H9 (cell line): Measurements from ENCODE around the gene TTYH2. TPM values are rescaled to one million over a fixed set of nuclear protein-coding genes. Genes with fewer than 3 reads are reported as not detected.
A peak's percentile ranks its signal among the peaks of the same experiment; 100 is the strongest.

Experiments
- DNase-seq: peaks from one replicate; pipeline ENCODE4 v3.0.0-alpha.2; 2017
- H2AFZ ChIP-seq: one replicate; pipeline ENCODE4 v1.6.1; 2013; ENCODE audit warnings: mild to moderate bottlenecking, low read length, control low read depth, moderate library complexity
- H2AK5ac ChIP-seq: 2 replicates; pipeline ENCODE4 v1.6.1; 2013; ENCODE audit warnings: low read length, control low read depth, mixed read lengths; ENCODE audit not compliant: insufficient read length
- H2BK120ac ChIP-seq: one replicate; pipeline ENCODE4 v1.6.1; 2013; ENCODE audit warnings: low read depth, mild to moderate bottlenecking, low read length, control low read depth, inconsistent platforms; ENCODE audit not compliant: poor library complexity, severe bottlenecking
- H2BK12ac ChIP-seq: 2 replicates; pipeline ENCODE4 v1.6.1; 2013; ENCODE audit warnings: low read length, control low read depth, mixed read lengths, low read depth; ENCODE audit not compliant: insufficient read length
- H2BK15ac ChIP-seq: 2 replicates; pipeline ENCODE4 v1.6.1; 2013; ENCODE audit warnings: low read depth, low read length, control low read depth
- H2BK20ac ChIP-seq: one replicate; pipeline ENCODE4 v1.6.1; 2013; ENCODE audit warnings: low read depth, mild to moderate bottlenecking, low read length, control low read depth, inconsistent platforms; ENCODE audit not compliant: poor library complexity, severe bottlenecking
- H2BK5ac ChIP-seq: 2 replicates; pipeline ENCODE4 v1.6.1; 2013; ENCODE audit warnings: low read length, control low read depth, mixed read lengths; ENCODE audit not compliant: insufficient read length
- H3K14ac ChIP-seq: 2 replicates; pipeline ENCODE4 v1.6.1; 2013; ENCODE audit warnings: low read length, control low read depth; ENCODE audit not compliant: insufficient read depth
- H3K18ac ChIP-seq: 2 replicates; pipeline ENCODE4 v1.6.1; 2013; ENCODE audit warnings: low read depth, mild to moderate bottlenecking, mixed read lengths, low read length, control low read depth; ENCODE audit not compliant: insufficient read length
- H3K23ac ChIP-seq: 2 replicates; pipeline ENCODE4 v1.6.1; 2013; ENCODE audit warnings: low read length, control low read depth, mixed read lengths, low read depth; ENCODE audit not compliant: insufficient read length
- H3K23me2 ChIP-seq: 2 replicates; pipeline ENCODE4 v1.6.1; 2013; ENCODE audit warnings: low read depth, mild to moderate bottlenecking, mixed read lengths, low read length, control low read depth; ENCODE audit not compliant: insufficient read length, poor library complexity, severe bottlenecking
- H3K27ac ChIP-seq: 2 replicates; pipeline ENCODE4 v1.5.1; 2013; ENCODE audit warnings: low read length, control low read depth, mixed read lengths, low read depth; ENCODE audit not compliant: insufficient read length
- H3K27me3 ChIP-seq: 2 replicates; pipeline ENCODE4 v1.6.1; 2013; ENCODE audit warnings: low read length, control low read depth, inconsistent platforms; ENCODE audit not compliant: insufficient read depth
- H3K4ac ChIP-seq: 2 replicates; pipeline ENCODE4 v1.6.1; 2013; ENCODE audit warnings: low read depth, mild to moderate bottlenecking, control low read depth, inconsistent platforms, low read length, moderate library complexity
- H3K4me1 ChIP-seq: 2 replicates; pipeline ENCODE4 v1.6.1; 2013; ENCODE audit warnings: low read length, control low read depth, inconsistent platforms; ENCODE audit not compliant: insufficient read depth
- H3K4me2 ChIP-seq: 2 replicates; pipeline ENCODE4 v1.6.1; 2013; ENCODE audit warnings: low read length, control low read depth, mixed read lengths; ENCODE audit not compliant: insufficient read length, insufficient read depth
- H3K56ac ChIP-seq: 2 replicates; pipeline ENCODE4 v1.6.1; 2013; ENCODE audit warnings: low read depth, mild to moderate bottlenecking, mixed read lengths, low read length, control low read depth; ENCODE audit not compliant: insufficient read length
- H3K79me1 ChIP-seq: 2 replicates; pipeline ENCODE4 v1.6.1; 2013; ENCODE audit warnings: low read depth, mild to moderate bottlenecking, moderate library complexity, low read length, control low read depth, inconsistent platforms; ENCODE audit not compliant: insufficient read depth, poor library complexity, severe bottlenecking
- H3K79me2 ChIP-seq: 2 replicates; pipeline ENCODE4 v1.6.1; 2013; ENCODE audit warnings: low read length, control low read depth, inconsistent platforms; ENCODE audit not compliant: insufficient read depth
- H3K9ac ChIP-seq: 2 replicates; pipeline ENCODE4 v1.6.1; 2013; ENCODE audit warnings: low read length, control low read depth, mixed read lengths; ENCODE audit not compliant: insufficient read length; ENCODE audit errors: extremely low read depth
- H3K9me3 ChIP-seq: one replicate; pipeline ENCODE4 v1.6.1; 2013; ENCODE audit warnings: low read depth, low read length, inconsistent platforms; ENCODE audit not compliant: control insufficient read depth
- H3T11ph ChIP-seq: one replicate; pipeline ENCODE4 v1.6.1; 2013; ENCODE audit warnings: mild to moderate bottlenecking, low read length, control low read depth, inconsistent platforms
- H4K20me1 ChIP-seq: one replicate; pipeline ENCODE4 v1.6.1; 2013; ENCODE audit not compliant: control insufficient read depth, insufficient read length, insufficient read depth
- H4K5ac ChIP-seq: 2 replicates; pipeline ENCODE4 v1.6.1; 2013; ENCODE audit warnings: low read depth, mild to moderate bottlenecking, mixed read lengths, low read length, control low read depth; ENCODE audit not compliant: insufficient read length
- H4K8ac ChIP-seq: replicated peaks from 2 replicates; pipeline ENCODE4 v1.6.1; 2013; ENCODE audit warnings: low read length, control low read depth, mixed read lengths, low read depth; ENCODE audit not compliant: insufficient read length
- H4K91ac ChIP-seq: 2 replicates; pipeline ENCODE4 v1.6.1; 2013; ENCODE audit warnings: low read depth, mild to moderate bottlenecking, moderate library complexity, mixed read lengths, low read length, control low read depth; ENCODE audit not compliant: insufficient read length
- H3K27ac Mint-ChIP-seq, 3 experiments: 2 replicates in 2 of 3; 3 replicates in 1 of 3; pipeline ENCODE4 v1.8.0; 2020 to 2021; ENCODE audit warnings: mixed read lengths in 3 of 3, mild to moderate bottlenecking in 1 of 3, moderate library complexity in 1 of 3
- H3K27me3 Mint-ChIP-seq: 2 replicates; pipeline ENCODE4 v1.8.0; 2021; ENCODE audit warnings: low read depth, mild to moderate bottlenecking, moderate library complexity, mixed read lengths
- H3K36me3 Mint-ChIP-seq, 3 experiments: 2 replicates in 2 of 3; 3 replicates in 1 of 3; pipeline ENCODE4 v1.8.0; 2020 to 2021; ENCODE audit warnings: low read depth in 3 of 3, mixed read lengths in 3 of 3; ENCODE audit not compliant: insufficient read depth in 1 of 3
- H3K4me1 Mint-ChIP-seq, 2 experiments: 2 replicates each; pipeline ENCODE4 v1.8.0; 2020; ENCODE audit warnings: mixed read lengths in 2 of 2
- H3K4me3 Mint-ChIP-seq, 2 experiments: 2 replicates in 1 of 2; 3 replicates in 1 of 2; pipeline ENCODE4 v1.8.0; 2020 to 2021; ENCODE audit warnings: mild to moderate bottlenecking in 2 of 2, mixed read lengths in 2 of 2, moderate library complexity in 1 of 2
- H3K9me3 Mint-ChIP-seq, 2 experiments: 2 replicates in 1 of 2; 3 replicates in 1 of 2; pipeline ENCODE4 v1.8.0; 2020; ENCODE audit warnings: mild to moderate bottlenecking in 2 of 2, mixed read lengths in 2 of 2, moderate library complexity in 1 of 2
- WGBS: extraction: QIAGEN DNeasy Blood & Tissue Kit; methylation state at CpG from one replicate; pipeline ENCODE4 v1.1.7; 2013; ENCODE audit warnings: missing lambda C conversion rate, low lambda C conversion rate, mixed read lengths; ENCODE audit not compliant: insufficient read length; ENCODE audit errors: extremely low coverage; 5-methylcytosine and 5-hydroxymethylcytosine counted together
- long read RNA-seq: library from polyadenylated mRNA; unstranded; transcript quantifications from one replicate; pipeline ENCODE4 v2.0.0, GENCODE V29; 2020
- total RNA-seq: library from RNA; stranded (reverse); gene quantifications from 2 replicates; pipeline ENCODE4 v1.2.1, GENCODE V29; 2021
- TF ChIP-seq, protein P1 (sequence below): fragments of 200-600 bp; sonication (generic); conservative IDR thresholded peaks from 3 replicates; pipeline ENCODE4 v1.8.0; 2021; ENCODE audit warnings: antibody characterized with exemption, mild to moderate bottlenecking

TTYH2 gene, protein sequence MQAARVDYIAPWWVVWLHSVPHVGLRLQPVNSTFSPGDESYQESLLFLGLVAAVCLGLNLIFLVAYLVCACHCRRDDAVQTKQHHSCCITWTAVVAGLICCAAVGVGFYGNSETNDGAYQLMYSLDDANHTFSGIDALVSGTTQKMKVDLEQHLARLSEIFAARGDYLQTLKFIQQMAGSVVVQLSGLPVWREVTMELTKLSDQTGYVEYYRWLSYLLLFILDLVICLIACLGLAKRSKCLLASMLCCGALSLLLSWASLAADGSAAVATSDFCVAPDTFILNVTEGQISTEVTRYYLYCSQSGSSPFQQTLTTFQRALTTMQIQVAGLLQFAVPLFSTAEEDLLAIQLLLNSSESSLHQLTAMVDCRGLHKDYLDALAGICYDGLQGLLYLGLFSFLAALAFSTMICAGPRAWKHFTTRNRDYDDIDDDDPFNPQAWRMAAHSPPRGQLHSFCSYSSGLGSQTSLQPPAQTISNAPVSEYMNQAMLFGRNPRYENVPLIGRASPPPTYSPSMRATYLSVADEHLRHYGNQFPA
- 1.6 and 3.2 TPM in 2 replicates for total RNA-seq
- long read RNA-seq, transcript TTYH2-201 (14 exons, 3,490 nt), result major isoform, 13 of 19 reads
- long read RNA-seq, partial matches to known transcripts, result 1 of 19 reads
- long read RNA-seq, other reads (novel, unspliced or antisense), result 5 of 19 reads

DNA sequence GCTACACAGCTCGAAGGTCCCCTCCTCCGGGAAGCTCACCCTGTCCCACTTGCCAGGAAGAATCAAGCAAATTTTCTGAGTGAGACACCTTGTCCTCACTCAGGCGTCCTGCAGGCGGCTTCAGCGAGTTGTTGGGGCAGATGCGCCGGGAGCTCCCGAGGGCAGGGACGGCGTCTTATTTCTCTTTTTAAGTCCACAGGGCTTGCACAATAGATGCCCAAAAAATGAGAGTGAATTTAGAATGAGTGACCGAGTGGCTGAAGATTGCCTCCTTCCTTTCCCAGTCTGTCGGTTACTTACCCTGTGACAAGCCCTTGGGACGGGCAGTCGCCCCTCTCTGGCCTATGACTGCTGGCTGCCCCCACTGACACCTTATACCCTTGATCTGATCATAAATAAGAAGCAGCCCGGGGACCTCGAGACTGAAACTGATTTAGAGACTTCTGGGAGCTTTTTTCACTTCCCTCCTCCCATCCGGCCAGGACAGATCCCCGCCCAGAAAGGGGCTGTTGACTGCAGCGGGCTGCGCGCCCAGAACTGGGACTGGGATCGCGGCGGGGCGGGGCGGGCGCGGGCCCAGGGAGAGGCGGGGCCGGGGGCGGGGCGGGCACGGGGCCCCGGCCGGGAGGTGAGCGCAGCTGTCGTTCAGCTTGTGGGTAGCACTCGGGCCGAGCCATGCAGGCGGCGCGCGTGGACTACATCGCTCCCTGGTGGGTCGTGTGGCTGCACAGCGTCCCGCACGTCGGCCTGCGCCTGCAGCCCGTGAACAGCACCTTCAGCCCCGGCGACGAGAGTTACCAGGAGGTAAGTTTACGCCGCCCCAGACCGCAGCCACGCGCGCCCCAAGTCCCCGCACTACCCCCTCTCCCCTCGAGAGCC, at the start of gene TTYH2:
TTYH2 (plus strand) TSS at position 659 of the 879 bp plus-strand sequence; CDS start at position 676, 17 bp downstream.
- Histone ChIP-seq H4K8ac (no peak within 1 kb of the TSS), H3K9me3 (no peaks in the 10 kb centered on the region), H3K23ac (no peak within 1 kb of the TSS), H3K4ac (no peak within 1 kb of the TSS), H3K79me1 (no peaks in the 10 kb centered on the region), H2BK12ac (no peak within 1 kb of the TSS), H3K27me3 (peaks cover 3% of the 10 kb centered on the region; the same call in 1 of the 2 replicates), H3K18ac (no peak within 1 kb of the TSS), H2BK20ac (no peak within 1 kb of the TSS), H3K79me2 (no peaks in the 10 kb centered on the region), H3K9ac (peak within 1 kb of the TSS; percentile 4), H4K5ac (no peak within 1 kb of the TSS), H2AK5ac (no peak within 1 kb of the TSS), H2BK5ac (no peak within 1 kb of the TSS), H2BK15ac (no peak within 1 kb of the TSS), H3K23me2 (peaks cover 19% of the 10 kb centered on the region), H3K4me1 (peaks cover 8% of the 10 kb centered on the region; the same call in 1 of the 2 replicates), H3T11ph (no peak within 1 kb of the TSS), H4K20me1 (no peaks in the 10 kb centered on the region), H3K4me2 (peak within 1 kb of the TSS; percentile 88), H3K56ac (no peak within 1 kb of the TSS), H3K14ac (0 out of 2 replicates have a peak within 1 kb of the TSS, but pooled peaks have one; percentile 4), H2AFZ (peak within 1 kb of the TSS; percentile 18), H3K27ac (no peak within 1 kb of the TSS), H2BK120ac (no peak within 1 kb of the TSS), H4K91ac (no peak within 1 kb of the TSS)
- Mint-ChIP-seq H3K27me3 (peaks cover 56% of the 10 kb centered on the region), H3K9me3 (no peaks in the 10 kb centered on the region), H3K4me3 (peak within 1 kb of the TSS; percentile 64 to 83), H3K27ac (peak within 1 kb of the TSS in 2 of 3 experiments; percentile 49 to 65; a peak in 2 of 7 replicates), H3K4me1 (peaks cover 46 to 60% of the 10 kb centered on the region in 2 experiments), H3K36me3 (peaks cover 8 to 28% (median 25%) of the 10 kb centered on the region in 3 experiments)
- WGBS, result no CpG with 5 or more reads among the region's 62 CpGs
- DNase-seq, result peak; percentile 94
- TF ChIP-seq, protein P1, sequence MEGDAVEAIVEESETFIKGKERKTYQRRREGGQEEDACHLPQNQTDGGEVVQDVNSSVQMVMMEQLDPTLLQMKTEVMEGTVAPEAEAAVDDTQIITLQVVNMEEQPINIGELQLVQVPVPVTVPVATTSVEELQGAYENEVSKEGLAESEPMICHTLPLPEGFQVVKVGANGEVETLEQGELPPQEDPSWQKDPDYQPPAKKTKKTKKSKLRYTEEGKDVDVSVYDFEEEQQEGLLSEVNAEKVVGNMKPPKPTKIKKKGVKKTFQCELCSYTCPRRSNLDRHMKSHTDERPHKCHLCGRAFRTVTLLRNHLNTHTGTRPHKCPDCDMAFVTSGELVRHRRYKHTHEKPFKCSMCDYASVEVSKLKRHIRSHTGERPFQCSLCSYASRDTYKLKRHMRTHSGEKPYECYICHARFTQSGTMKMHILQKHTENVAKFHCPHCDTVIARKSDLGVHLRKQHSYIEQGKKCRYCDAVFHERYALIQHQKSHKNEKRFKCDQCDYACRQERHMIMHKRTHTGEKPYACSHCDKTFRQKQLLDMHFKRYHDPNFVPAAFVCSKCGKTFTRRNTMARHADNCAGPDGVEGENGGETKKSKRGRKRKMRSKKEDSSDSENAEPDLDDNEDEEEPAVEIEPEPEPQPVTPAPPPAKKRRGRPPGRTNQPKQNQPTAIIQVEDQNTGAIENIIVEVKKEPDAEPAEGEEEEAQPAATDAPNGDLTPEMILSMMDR, result peak; percentile 54
